ENCODE data around the gene MAP3K10.

MAP3K10 gene

DNA sequence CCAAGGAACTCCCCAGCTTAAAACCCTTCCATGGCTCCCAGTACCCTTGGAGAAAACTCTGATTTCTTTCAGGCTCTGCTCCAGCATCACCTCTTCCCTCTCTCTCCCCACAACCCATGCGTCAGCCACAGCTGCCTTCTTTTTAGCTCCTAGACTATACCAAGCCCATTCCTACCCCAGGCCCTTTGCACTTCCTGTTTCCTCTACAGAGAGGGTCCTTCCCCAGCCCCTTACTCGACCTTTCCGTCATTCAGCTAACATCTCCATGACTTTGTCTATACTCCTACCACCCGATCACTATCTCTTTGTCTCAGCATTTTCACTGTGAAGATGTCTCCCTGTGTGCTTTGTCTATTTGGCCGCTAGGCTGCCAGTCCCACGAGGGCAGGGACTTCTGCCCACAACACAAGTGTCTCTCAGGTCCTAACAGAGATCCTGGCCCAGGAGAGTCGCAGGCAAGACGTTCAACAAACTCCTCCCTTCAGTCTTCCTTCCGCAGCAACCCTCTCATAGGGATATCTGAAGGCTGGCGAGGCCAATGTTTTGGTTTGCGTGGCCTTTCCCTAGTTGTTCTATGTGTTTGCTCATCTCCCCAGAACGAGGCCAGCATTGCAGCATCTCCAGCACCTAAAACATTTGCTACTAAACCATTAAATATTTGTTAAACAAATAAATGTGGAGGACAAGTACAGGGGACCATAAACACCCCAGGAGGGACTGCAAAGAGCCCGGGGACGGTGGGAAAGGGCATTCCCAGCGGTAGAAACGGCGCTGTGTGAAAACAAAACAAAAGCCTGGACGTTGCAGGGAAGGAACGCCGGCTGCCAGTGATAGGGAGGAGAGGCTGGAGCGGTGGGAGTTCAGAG, 34.4 kb downstream of the MAP3K10 start:
- Mint-ChIP-seq H3K27ac (peak overlapping the region in 1 of 3 experiments; percentile 6), H3K27me3 (ENCODE audit: low read depth) (peaks cover 40% of the 10 kb centered on the region), H3K4me1 (peaks cover 5% of the 10 kb centered on the region), H3K4me3 (peak overlapping the region in 1 of 3 experiments; percentile 4), H3K36me3 (ENCODE audit: low read depth) (peaks cover 4% of the 10 kb centered on the region), H3K9me3 (peaks cover 3% of the 10 kb centered on the region)
- TF ChIP-seq, protein P1, sequence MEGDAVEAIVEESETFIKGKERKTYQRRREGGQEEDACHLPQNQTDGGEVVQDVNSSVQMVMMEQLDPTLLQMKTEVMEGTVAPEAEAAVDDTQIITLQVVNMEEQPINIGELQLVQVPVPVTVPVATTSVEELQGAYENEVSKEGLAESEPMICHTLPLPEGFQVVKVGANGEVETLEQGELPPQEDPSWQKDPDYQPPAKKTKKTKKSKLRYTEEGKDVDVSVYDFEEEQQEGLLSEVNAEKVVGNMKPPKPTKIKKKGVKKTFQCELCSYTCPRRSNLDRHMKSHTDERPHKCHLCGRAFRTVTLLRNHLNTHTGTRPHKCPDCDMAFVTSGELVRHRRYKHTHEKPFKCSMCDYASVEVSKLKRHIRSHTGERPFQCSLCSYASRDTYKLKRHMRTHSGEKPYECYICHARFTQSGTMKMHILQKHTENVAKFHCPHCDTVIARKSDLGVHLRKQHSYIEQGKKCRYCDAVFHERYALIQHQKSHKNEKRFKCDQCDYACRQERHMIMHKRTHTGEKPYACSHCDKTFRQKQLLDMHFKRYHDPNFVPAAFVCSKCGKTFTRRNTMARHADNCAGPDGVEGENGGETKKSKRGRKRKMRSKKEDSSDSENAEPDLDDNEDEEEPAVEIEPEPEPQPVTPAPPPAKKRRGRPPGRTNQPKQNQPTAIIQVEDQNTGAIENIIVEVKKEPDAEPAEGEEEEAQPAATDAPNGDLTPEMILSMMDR (IDR thresholded peaks at IDR 0.05; ENCODE audit: unreplicated experiment in 3 of 3) = no peak

DNA sequence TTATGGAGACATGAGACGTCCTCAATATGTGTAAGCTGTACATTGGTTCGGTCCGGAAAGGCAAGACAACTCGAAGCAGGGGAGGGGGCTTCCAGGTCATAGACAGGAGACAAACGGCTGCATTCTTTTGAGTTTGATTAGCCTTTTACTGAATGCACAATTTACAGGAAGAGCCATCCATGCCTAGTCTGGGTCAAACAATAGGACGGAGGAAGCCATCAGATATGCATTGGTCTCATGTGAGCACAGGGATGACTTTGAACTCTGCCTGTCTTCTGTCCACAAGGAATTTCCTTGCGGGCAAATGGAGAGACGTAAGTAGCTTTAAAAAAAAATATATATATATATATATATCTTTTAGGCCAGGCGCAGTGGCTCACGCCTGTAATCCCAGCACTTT, 37.1 kb downstream of the MAP3K10 start:
- no peak overlapping the region for H3K4me3 Mint-ChIP-seq
- H3K36me3 Mint-ChIP-seq (ENCODE audit: low read depth) = no peaks in the 10 kb centered on the region
- TF ChIP-seq, protein P1 (IDR thresholded peaks at IDR 0.05; ENCODE audit: unreplicated experiment in 3 of 3) = no peak
- H3K27ac Mint-ChIP-seq = no peak overlapping the region
- peaks cover 14% of the 10 kb centered on the region for H3K4me1 Mint-ChIP-seq
- H3K9me3 Mint-ChIP-seq = no peaks in the 10 kb centered on the region
- peaks cover 25% of the 10 kb centered on the region for H3K27me3 Mint-ChIP-seq (ENCODE audit: low read depth)

GRCh38 chr19:40228863-40229262, 37.6 kb downstream of the MAP3K10 start:
- Mint-ChIP-seq H3K36me3 (ENCODE audit: low read depth) (no peaks in the 10 kb centered on the region), H3K4me1 (peaks cover 14% of the 10 kb centered on the region), H3K27me3 (ENCODE audit: low read depth) (peaks cover 20% of the 10 kb centered on the region), H3K4me3 (no peak overlapping the region), H3K27ac (peak overlapping the region in 2 of 3 experiments; percentile 2 to 97), H3K9me3 (no peaks in the 10 kb centered on the region)
- TF ChIP-seq, protein P1 (IDR thresholded peaks at IDR 0.05; ENCODE audit: unreplicated experiment in 3 of 3) = no peak

DNA sequence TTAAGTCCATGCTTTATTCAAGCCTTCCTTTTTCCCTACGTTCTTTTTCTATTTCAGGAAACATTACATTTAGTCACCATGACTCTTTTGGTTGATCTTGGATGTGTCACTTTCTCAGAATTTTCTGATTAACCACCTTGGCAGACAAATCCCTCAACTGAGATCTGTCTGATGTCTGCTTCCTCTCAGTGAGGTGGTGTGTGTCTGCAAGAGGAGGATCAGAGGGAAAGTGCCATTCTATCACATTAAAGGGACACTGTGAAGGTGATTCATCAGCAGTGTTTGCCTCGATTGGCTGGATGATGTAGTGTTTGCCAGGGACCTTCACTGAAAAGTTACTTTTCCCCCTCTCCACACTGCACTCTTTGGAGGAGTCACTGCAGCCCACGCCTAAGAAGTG, 38.3 kb downstream of the MAP3K10 start:
- H3K4me3 Mint-ChIP-seq = no peak overlapping the region
- TF ChIP-seq, protein P1 (IDR thresholded peaks at IDR 0.05; ENCODE audit: unreplicated experiment in 3 of 3) = no peak
- no peaks in the 10 kb centered on the region for H3K9me3 Mint-ChIP-seq
- peak overlapping the region in 2 of 3 experiments; percentile 2 to 97 for H3K27ac Mint-ChIP-seq
- peaks cover 14% of the 10 kb centered on the region for H3K27me3 Mint-ChIP-seq (ENCODE audit: low read depth)
- no peaks in the 10 kb centered on the region for H3K36me3 Mint-ChIP-seq (ENCODE audit: low read depth)
- H3K4me1 Mint-ChIP-seq = peaks cover 14% of the 10 kb centered on the region

GRCh38 chr19:40229926-40230417, 38.7 kb downstream of the MAP3K10 start:
- TF ChIP-seq, protein P1 (IDR thresholded peaks at IDR 0.05; ENCODE audit: unreplicated experiment in 3 of 3) = no peak
- Mint-ChIP-seq H3K27me3 (ENCODE audit: low read depth) (peaks cover 9% of the 10 kb centered on the region), H3K27ac (peak overlapping the region in 1 of 3 experiments; percentile 97), H3K9me3 (no peaks in the 10 kb centered on the region), H3K4me3 (no peak overlapping the region), H3K36me3 (ENCODE audit: low read depth) (no peaks in the 10 kb centered on the region), H3K4me1 (peaks cover 14% of the 10 kb centered on the region)

Data from nephron (organoid).